Adrenal gland (tissue), 5 donors: Measurements from ENCODE around the gene ZBTB7C.

Experiments
- POLR2A ChIP-seq, 2 donors: fragments of 450-650 bp; IDR thresholded peaks; one replicate each; pipeline ENCODE4 v1.6.1; 2017; ENCODE audit warnings: antibody characterized with exemption in 2 of 2, mild to moderate bottlenecking in 2 of 2, moderate library complexity in 1 of 2
- TF ChIP-seq, protein P1 (sequence below), 6 experiments: fragments of 450-650 bp in 4 of 6; fragments of 200-600 bp in 2 of 6; sonication (generic) in 1 of 6; IDR thresholded peaks; 1 replicate in 5 of 6; 2 replicates in 1 of 6; pipeline versions ENCODE4 v1.5.1 to v1.8.0; 2016 to 2021; ENCODE audit warnings: antibody characterized with exemption in 6 of 6, mild to moderate bottlenecking in 2 of 6, moderate library complexity in 1 of 6
- donor health status: DM: no; HTN: no; CAD: no.

DNA sequence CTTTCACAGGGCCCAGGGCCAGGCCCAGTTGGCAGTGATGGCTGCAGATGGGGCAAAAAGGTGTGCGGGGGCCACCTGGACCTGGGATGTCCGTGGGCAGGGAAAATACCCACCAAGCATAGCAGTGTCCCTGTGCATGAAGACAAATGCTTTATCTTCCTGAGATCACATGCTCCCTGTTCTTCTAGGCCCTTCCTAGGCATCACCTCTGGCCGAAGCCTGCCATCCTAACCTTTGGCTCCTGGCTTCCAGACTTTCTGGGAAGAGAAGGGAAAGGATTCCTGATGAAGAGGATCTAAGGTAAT is 373.7 kb downstream of the ZBTB7C start:
- TF ChIP-seq, protein P1, sequence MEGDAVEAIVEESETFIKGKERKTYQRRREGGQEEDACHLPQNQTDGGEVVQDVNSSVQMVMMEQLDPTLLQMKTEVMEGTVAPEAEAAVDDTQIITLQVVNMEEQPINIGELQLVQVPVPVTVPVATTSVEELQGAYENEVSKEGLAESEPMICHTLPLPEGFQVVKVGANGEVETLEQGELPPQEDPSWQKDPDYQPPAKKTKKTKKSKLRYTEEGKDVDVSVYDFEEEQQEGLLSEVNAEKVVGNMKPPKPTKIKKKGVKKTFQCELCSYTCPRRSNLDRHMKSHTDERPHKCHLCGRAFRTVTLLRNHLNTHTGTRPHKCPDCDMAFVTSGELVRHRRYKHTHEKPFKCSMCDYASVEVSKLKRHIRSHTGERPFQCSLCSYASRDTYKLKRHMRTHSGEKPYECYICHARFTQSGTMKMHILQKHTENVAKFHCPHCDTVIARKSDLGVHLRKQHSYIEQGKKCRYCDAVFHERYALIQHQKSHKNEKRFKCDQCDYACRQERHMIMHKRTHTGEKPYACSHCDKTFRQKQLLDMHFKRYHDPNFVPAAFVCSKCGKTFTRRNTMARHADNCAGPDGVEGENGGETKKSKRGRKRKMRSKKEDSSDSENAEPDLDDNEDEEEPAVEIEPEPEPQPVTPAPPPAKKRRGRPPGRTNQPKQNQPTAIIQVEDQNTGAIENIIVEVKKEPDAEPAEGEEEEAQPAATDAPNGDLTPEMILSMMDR (IDR thresholded peaks at IDR 0.05), result no peak
- no peak for TF ChIP-seq POLR2A (IDR thresholded peaks at IDR 0.05)
